ENCODE measurements around the gene PFDN1. TPM values are rescaled to one million over a fixed set of nuclear protein-coding genes. Genes with fewer than 3 reads are reported as not detected.

The PFDN1 gene
- total and polyA plus RNA-seq, 8 donors: 45.7 to 98.9 (median 87.3) TPM

- Histone ChIP-seq H3K4me3 (no peak overlapping the region), H3K36me3 (no peaks in the 10 kb centered on the region), H3K9me3 (no peaks in the 10 kb centered on the region), H3K27me3 (no peaks in the 10 kb centered on the region), H3K27ac (no peak overlapping the region), H3K4me1 (peaks cover 10 to 59% of the 10 kb centered on the region in 2 donors)
- TF ChIP-seq CTCF (IDR thresholded peaks at IDR 0.05): no peak
- no peak for DNase-seq
- intact Hi-C loops (cut with DNase I): no loop called here
- ATAC-seq: peak; percentile 8
Observed at GRCh38 chr5:140222416-140222815, 80.5 kb downstream of the PFDN1 start.

DNA sequence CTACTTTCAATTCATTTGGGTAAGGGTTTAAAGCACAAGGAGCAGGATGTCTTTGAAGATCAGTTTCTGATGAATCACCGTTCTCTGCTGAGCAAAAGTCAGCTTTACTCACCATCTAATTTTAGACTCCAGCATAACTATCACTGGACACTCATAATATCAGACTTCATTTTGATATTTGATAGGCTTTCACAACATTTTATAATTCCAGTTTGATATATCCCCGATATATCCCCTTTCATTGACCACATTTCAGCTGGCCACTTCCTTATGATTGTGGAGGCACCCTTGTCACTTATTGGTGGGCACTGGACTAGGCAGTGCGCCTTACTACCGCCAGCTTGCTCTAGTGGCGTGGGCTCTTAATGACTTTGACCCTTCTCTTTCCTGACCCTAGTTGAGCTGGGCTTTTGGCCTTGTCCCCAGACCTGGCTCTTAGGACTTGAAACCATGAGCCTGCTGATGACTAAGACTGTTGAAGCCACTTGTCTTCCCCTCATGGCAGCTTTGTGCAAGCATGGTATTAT, 81.1 kb downstream of the PFDN1 start:
- H3K4me3 ChIP-seq: no peak overlapping the region
- H3K4me1 ChIP-seq: peaks cover 10 to 65% of the 10 kb centered on the region in 2 donors
- no peaks in the 10 kb centered on the region for H3K27me3 ChIP-seq
- peak overlapping the region in 1 of 2 donors; percentile 49 for H3K27ac ChIP-seq
- TF ChIP-seq CTCF (IDR thresholded peaks at IDR 0.05): no peak
- intact Hi-C loops (cut with DNase I): no loop called here
- H3K9me3 ChIP-seq: no peaks in the 10 kb centered on the region
- H3K36me3 ChIP-seq: no peaks in the 10 kb centered on the region
- peak; percentile 31 for ATAC-seq
- no peak for DNase-seq

DNA sequence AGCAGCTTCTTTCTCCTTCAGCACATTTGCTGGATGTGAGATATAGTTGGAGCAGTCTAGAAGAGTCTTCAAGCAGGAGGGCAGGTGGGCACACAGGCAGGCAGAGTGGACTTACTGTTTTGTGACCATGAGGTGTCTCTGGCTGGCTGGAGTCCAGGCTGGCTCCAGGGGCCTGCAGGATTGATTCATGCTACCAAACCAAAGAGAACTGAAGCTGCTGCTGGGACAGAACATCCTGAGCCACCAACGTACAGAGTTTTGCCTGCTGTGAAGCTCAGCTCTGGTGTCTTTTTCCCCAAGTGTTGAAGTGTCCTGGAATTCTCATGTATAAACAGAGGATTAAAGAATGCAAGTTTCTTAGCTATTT, 82.2 kb downstream of the PFDN1 start:
- no peak overlapping the region for H3K27ac ChIP-seq

DNA sequence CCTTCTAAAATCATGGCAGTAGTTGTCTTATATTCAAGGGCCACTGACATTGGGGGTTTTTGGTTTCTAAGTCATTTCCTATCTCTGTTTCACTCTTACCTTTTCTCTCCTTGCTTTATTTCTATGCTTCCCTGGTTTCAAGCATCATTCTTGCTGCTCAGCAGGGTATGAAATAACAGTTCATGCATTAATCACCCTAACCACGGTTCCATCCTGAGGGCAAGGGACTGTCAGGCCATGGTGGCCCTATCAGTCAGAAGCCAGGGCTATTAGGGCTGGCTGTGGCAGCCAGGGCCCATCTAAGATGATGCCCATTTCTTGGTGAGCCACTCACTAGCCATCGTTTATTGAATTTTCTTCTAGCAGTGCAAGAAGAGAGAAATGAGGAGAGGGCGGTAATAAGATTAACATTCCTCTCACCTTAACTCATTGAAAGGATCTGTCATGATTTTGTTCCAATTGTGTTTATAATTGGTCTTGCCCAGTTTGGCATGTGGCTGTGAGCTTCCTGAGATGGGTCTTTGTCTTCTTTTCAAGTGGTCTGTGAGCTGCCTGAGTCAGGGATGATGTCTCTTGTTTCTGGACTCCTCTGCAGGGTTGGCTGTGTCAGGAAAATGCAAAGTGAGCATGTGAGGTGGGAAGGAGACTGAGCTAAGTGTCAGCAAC, 82.7 kb downstream of the PFDN1 start:
- Histone ChIP-seq H3K36me3 (no peaks in the 10 kb centered on the region), H3K27ac (peak overlapping the region in 1 of 2 donors; percentile 20), H3K4me1 (peaks cover 19 to 79% of the 10 kb centered on the region in 2 donors), H3K4me3 (no peak overlapping the region), H3K27me3 (no peaks in the 10 kb centered on the region), H3K9me3 (no peaks in the 10 kb centered on the region)
- no peak for ATAC-seq
- TF ChIP-seq CTCF (IDR thresholded peaks at IDR 0.05): no peak
- DNase-seq: no peak
- intact Hi-C loops (cut with DNase I): no loop called here

More for the DNA sequence above, 82.2 kb downstream of the PFDN1 start:
- H3K9me3 ChIP-seq: no peaks in the 10 kb centered on the region
- no peak overlapping the region for H3K4me3 ChIP-seq
- no peaks in the 10 kb centered on the region for H3K36me3 ChIP-seq
- intact Hi-C loops (cut with DNase I): no loop called here
- peaks cover 14 to 76% of the 10 kb centered on the region in 2 donors for H3K4me1 ChIP-seq
- ATAC-seq (no peak), DNase-seq (no peak)
- H3K27me3 ChIP-seq: no peaks in the 10 kb centered on the region
- TF ChIP-seq CTCF (IDR thresholded peaks at IDR 0.05): no peak

- Histone ChIP-seq H3K27me3 (no peaks in the 10 kb centered on the region), H3K4me3 (no peak overlapping the region), H3K36me3 (no peaks in the 10 kb centered on the region), H3K27ac (peak overlapping the region in 1 of 2 donors; percentile 20), H3K9me3 (no peaks in the 10 kb centered on the region), H3K4me1 (peaks cover 19 to 87% of the 10 kb centered on the region in 2 donors)
- intact Hi-C loops (cut with DNase I): no loop called here
- peak; percentile 44 for ATAC-seq
- TF ChIP-seq CTCF (IDR thresholded peaks at IDR 0.05): no peak
- DNase-seq: no peak
Observed at GRCh38 chr5:140219068-140219991, 83.6 kb downstream of the PFDN1 start.

Measured in left lung (tissue), 10 donors.